Thyroid gland (tissue), 4 donors: ENCODE measurements around the gene YTHDF1. TPM values are rescaled to one million over a fixed set of nuclear protein-coding genes. Genes with fewer than 3 reads are reported as not detected.
A peak's percentile ranks its signal among the peaks of the same experiment; 100 is the strongest.

Source experiments
- DNase-seq, 2 donors: peaks; one replicate each; pipeline ENCODE4 v3.0.0-alpha.2; 2019
- H3K27ac ChIP-seq, 3 donors: fragments of 200-600 bp; sonication (generic); 1 replicate in 2 of 3; 2 replicates in 1 of 3; pipeline ENCODE4 v1.5.1; 2016 to 2019; ENCODE audit warnings: mild to moderate bottlenecking in 1 of 3, moderate library complexity in 1 of 3
- H3K27me3 ChIP-seq: fragments of 200-600 bp; sonication (generic); one replicate; pipeline ENCODE4 v1.5.1; 2019
- H3K36me3 ChIP-seq, 2 donors: fragments of 200-600 bp; sonication (generic); one replicate each; pipeline ENCODE4 v1.5.1; 2016 to 2019
- H3K4me1 ChIP-seq, 2 donors: fragments of 200-600 bp; sonication (generic); one replicate each; pipeline ENCODE4 v1.5.1; 2017 to 2019
- H3K4me3 ChIP-seq, 3 donors: fragments of 200-600 bp; sonication (generic); replicated peaks in 1 of 3; 1 replicate in 2 of 3; 2 replicates in 1 of 3; pipeline ENCODE4 v1.5.1; 2016; ENCODE audit warnings: mild to moderate bottlenecking in 1 of 3
- H3K9me3 ChIP-seq: fragments of 200-600 bp; sonication (generic); one replicate; pipeline ENCODE4 v1.5.1; 2017
- POLR2A ChIP-seq, 2 donors: fragments of 450-650 bp; IDR thresholded peaks; one replicate each; pipeline ENCODE4 v1.6.1; 2017; ENCODE audit warnings: antibody characterized with exemption in 2 of 2, mild to moderate bottlenecking in 2 of 2, moderate library complexity in 1 of 2
- WGBS, 2 donors: methylation state at CpG; one replicate each; pipeline ENCODE4 v1.1.5; 2017; 5-methylcytosine and 5-hydroxymethylcytosine counted together
- intact Hi-C: fragments of 100-400 bp; cut with DNase I; formaldehyde crosslinking; loops from one replicate; pipeline ENCODE4 v1.15.1; 2023
- total RNA-seq, 4 donors: library from RNA; depleted of rRNA; stranded (reverse); fragments of >200 nt; gene quantifications; one replicate each; pipeline ENCODE4 v1.2.3, GENCODE V29; 2016
- TF ChIP-seq, protein P1 (sequence below), 6 experiments: fragments of 200-600 bp in 3 of 6; fragments of 450-650 bp in 3 of 6; sonication (generic) in 3 of 6; IDR thresholded peaks; one replicate each; pipeline ENCODE4 v1.5.1; 2016 to 2019; ENCODE audit warnings: antibody characterized with exemption in 6 of 6, mild to moderate bottlenecking in 2 of 6, inconsistent platforms in 1 of 6, moderate library complexity in 1 of 6

Gene YTHDF1
- total RNA-seq, 4 donors from 2014 or later: 41.3 to 54.2 (median 43.4) TPM

GRCh38 chr20:63239431-63239830, 23.5 kb upstream of the YTHDF1 start:
- Histone ChIP-seq H3K4me3 (no peak overlapping the region), H3K36me3 (no peaks in the 10 kb centered on the region), H3K4me1 (peaks cover 26 to 38% of the 10 kb centered on the region in 2 donors), H3K27ac (no peak overlapping the region), H3K9me3 (no peaks in the 10 kb centered on the region), H3K27me3 (no peaks in the 10 kb centered on the region)
- intact Hi-C loops: loop anchor here (5.0 kb wide), 1 partner anchor 52 kb away; no protein-coding TSS in a partner anchor
- TF ChIP-seq, protein P1, sequence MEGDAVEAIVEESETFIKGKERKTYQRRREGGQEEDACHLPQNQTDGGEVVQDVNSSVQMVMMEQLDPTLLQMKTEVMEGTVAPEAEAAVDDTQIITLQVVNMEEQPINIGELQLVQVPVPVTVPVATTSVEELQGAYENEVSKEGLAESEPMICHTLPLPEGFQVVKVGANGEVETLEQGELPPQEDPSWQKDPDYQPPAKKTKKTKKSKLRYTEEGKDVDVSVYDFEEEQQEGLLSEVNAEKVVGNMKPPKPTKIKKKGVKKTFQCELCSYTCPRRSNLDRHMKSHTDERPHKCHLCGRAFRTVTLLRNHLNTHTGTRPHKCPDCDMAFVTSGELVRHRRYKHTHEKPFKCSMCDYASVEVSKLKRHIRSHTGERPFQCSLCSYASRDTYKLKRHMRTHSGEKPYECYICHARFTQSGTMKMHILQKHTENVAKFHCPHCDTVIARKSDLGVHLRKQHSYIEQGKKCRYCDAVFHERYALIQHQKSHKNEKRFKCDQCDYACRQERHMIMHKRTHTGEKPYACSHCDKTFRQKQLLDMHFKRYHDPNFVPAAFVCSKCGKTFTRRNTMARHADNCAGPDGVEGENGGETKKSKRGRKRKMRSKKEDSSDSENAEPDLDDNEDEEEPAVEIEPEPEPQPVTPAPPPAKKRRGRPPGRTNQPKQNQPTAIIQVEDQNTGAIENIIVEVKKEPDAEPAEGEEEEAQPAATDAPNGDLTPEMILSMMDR (IDR thresholded peaks at IDR 0.05): no peak
- TF ChIP-seq POLR2A (IDR thresholded peaks at IDR 0.05): no peak
- WGBS, 2 donors: 94 to 95% methylated on average over 26 to 28 of the region's 30 CpGs
- no peak for DNase-seq

DNA sequence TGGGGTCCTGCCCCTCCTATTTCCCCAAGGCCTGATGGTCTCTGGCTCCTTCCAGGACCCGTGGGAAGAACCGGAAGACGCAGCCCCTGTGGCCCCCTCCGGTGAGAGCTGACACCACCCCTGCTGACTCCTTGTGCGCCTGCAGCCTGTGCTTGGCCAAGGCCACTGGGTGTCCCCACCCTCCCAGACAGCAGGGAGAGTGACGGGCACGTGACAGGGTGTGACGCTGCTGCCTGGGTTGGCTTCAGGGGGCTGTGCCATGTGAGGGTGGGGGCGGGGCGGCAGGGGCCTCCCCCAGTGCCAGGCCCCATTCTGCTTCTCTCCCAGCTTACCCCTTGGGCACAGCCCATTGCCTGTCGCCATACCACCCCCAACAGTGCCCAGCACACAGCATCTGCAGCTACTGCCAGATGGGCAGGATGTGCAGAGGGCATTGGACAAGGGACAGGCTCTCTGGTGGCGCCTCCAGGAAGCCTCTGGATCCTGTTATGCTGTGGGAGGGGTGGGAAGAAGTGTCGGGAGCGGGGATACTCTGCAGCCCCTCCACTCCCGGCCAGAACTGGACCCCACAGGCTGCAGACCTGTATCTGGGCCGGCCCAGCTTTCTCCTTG, 22.7 kb upstream of the YTHDF1 start:
- DNase-seq: no peak
- intact Hi-C loops: loop anchor here (5.0 kb wide), 1 partner anchor 51 kb away; no protein-coding TSS in a partner anchor
- Histone ChIP-seq H3K27me3 (no peaks in the 10 kb centered on the region), H3K36me3 (no peaks in the 10 kb centered on the region), H3K4me3 (no peak overlapping the region), H3K9me3 (no peaks in the 10 kb centered on the region), H3K27ac (peak overlapping the region in 1 of 3 donors; percentile 28), H3K4me1 (peaks cover 26 to 40% of the 10 kb centered on the region in 2 donors)
- TF ChIP-seq, protein P1 (IDR thresholded peaks at IDR 0.05): no peak
- no peak for TF ChIP-seq POLR2A (IDR thresholded peaks at IDR 0.05)
- WGBS, 2 donors: 73 to 82% methylated on average over 7 to 8 of the region's 16 CpGs

- no peak overlapping the region for H3K4me3 ChIP-seq
These were observed 22.1 kb upstream of the YTHDF1 start for GRCh38 chr20:63238031-63238430.

GRCh38 chr20:63236116-63236837, 20.3 kb upstream of the YTHDF1 start:
- Histone ChIP-seq H3K27ac (no peak overlapping the region), H3K36me3 (no peaks in the 10 kb centered on the region), H3K27me3 (no peaks in the 10 kb centered on the region), H3K4me1 (peaks cover 14 to 26% of the 10 kb centered on the region in 2 donors), H3K4me3 (no peak overlapping the region), H3K9me3 (no peaks in the 10 kb centered on the region)
- WGBS, 2 donors: 89 to 95% methylated on average over 4 to 16 of the region's 26 CpGs
- intact Hi-C loops: loop anchor here (5.0 kb wide), 1 partner anchor 49 kb away; no protein-coding TSS in a partner anchor
- no peak for DNase-seq
- no peak for TF ChIP-seq POLR2A (IDR thresholded peaks at IDR 0.05)
- TF ChIP-seq, protein P1 (IDR thresholded peaks at IDR 0.05): no peak

More at GRCh38 chr20:63238031-63238430, 22.1 kb upstream of the YTHDF1 start:
- intact Hi-C loops: loop anchor here (5.0 kb wide), 1 partner anchor 51 kb away; no protein-coding TSS in a partner anchor
- WGBS, 2 donors: no CpG with 5 or more reads among the region's 10 CpGs
- TF ChIP-seq, protein P1 (IDR thresholded peaks at IDR 0.05): no peak
- no peak for TF ChIP-seq POLR2A (IDR thresholded peaks at IDR 0.05)
- Histone ChIP-seq H3K27me3 (no peaks in the 10 kb centered on the region), H3K9me3 (no peaks in the 10 kb centered on the region), H3K27ac (peak overlapping the region in 1 of 3 donors; percentile 28), H3K36me3 (no peaks in the 10 kb centered on the region), H3K4me1 (peaks cover 26 to 40% of the 10 kb centered on the region in 2 donors)
- DNase-seq: no peak
